Measurements from ENCODE around the gene CCNL2. TPM values are rescaled to one million over a fixed set of nuclear protein-coding genes. Genes with fewer than 3 reads are reported as not detected.

The CCNL2 gene
- total and polyA plus RNA-seq, 2 of the 13 experiments (the other 11 are each of a cell fraction or from before 2014, with no cell fraction given) = 105 to 340 TPM

- peak; percentile 58 for TF ChIP-seq KDM5B (CRISPR knock-in tag; IDR thresholded peaks at IDR 0.05; ENCODE audit: borderline replicate concordance)
- no peak for TF ChIP-seq MIER3 (CRISPR knock-in tag; IDR thresholded peaks at IDR 0.05; ENCODE audit: borderline replicate concordance)
- TF ChIP-seq ZNF878 (CRISPR knock-in tag; IDR thresholded peaks at IDR 0.05) = 0 out of 2 replicates have a peak, but pooled peaks have one; percentile 29
- no peak for TF ChIP-seq DDIT3 (CRISPR knock-in tag; IDR thresholded peaks at IDR 0.05)
- 0 out of 2 replicates have a peak, but pooled peaks have one; percentile 36 for TF ChIP-seq MYPOP (CRISPR knock-in tag; IDR thresholded peaks at IDR 0.05)
These were observed 51.3 kb downstream of the CCNL2 start (continued) for GRCh38 chr1:1347663-1348419.

GRCh38 chr1:1347026-1347595, 52.0 kb downstream of the CCNL2 start:
- TF ChIP-seq ASH2L (IDR thresholded peaks at IDR 0.05; ENCODE audit: insufficient read length, low read depth, low read length) = no peak
- TF ChIP-seq STAT6 (CRISPR knock-in tag; IDR thresholded peaks at IDR 0.05; ENCODE audit: borderline replicate concordance) = 0 out of 2 replicates have a peak, but pooled peaks have one; percentile 46
- TF ChIP-seq ZNF7 (CRISPR knock-in tag; IDR thresholded peaks at IDR 0.05) = no peak
- TF ChIP-seq ZBTB7A (CRISPR knock-in tag; IDR thresholded peaks at IDR 0.05) = 0 out of 2 replicates have a peak, but pooled peaks have one; percentile 13
- 0 out of 2 replicates have a peak, but pooled peaks have one; percentile 20 for TF ChIP-seq MAFG (CRISPR knock-in tag; IDR thresholded peaks at IDR 0.05)
- 0 out of 2 replicates have a peak, but pooled peaks have one; percentile 13 for TF ChIP-seq NFATC3 (CRISPR knock-in tag; IDR thresholded peaks at IDR 0.05)
- TF ChIP-seq PAX8 (CRISPR knock-in tag; IDR thresholded peaks at IDR 0.05; ENCODE audit: borderline replicate concordance) = 0 out of 2 replicates have a peak, but pooled peaks have one; percentile 5
- peak overlapping the region; percentile 79 to 89 (median 85) for H3K4me3 ChIP-seq (replicated peaks in 1 of 3; ENCODE audit: insufficient read depth in 1 of 3, low read depth in 2 of 3, low read length in 3 of 3)
- peak overlapping the region; percentile 91 for H3K4me2 ChIP-seq (ENCODE audit: low read depth, low read length)
- no peaks in the 10 kb centered on the region for H3K9me3 ChIP-seq (ENCODE audit: low read length)
- peak overlapping the region; percentile 82 for H3K27ac ChIP-seq (ENCODE audit: extremely low read length, insufficient read depth, low read length)
- FAIRE-seq (no peak), ATAC-seq (no peak; the same call in 2 of the 3 replicates), DNase-seq (ENCODE audit: low spot score) (no peak)
- in situ Hi-C loops (cut with HindIII; ENCODE audit: extremely low pct_ligation_motif_present, low pct_unique_long_range_greater_than_20kb) (no loop called here), intact Hi-C loops (cut with micrococcal nuclease; ENCODE audit: unreplicated experiment) (loop anchor here (1.0 kb wide), 1 partner anchor 25 kb away; no protein-coding TSS in a partner anchor)
- H3K36me3 ChIP-seq (replicated peaks in 1 of 2; ENCODE audit: control insufficient read depth in 1 of 2, insufficient read depth in 2 of 2, low read length in 2 of 2) = no peaks in the 10 kb centered on the region
- peaks cover 48% of the 10 kb centered on the region for H3K79me2 ChIP-seq (ENCODE audit: insufficient read depth, low read length)
- no TSS peak for BruUV-seq (replicated peaks)
- CTCF ChIA-PET (ENCODE audit: low intra/inter-chr PET ratio, low total read pairs) = no interaction called here
- peaks cover 51% of the 10 kb centered on the region for H3K4me1 ChIP-seq (ENCODE audit: insufficient read depth, low read length)
- H3K27me3 ChIP-seq (ENCODE audit: control insufficient read depth in 1 of 2, insufficient read depth in 2 of 2, low read length in 2 of 2) = no peaks in the 10 kb centered on the region
- 69% methylated on average over 9 of the region's 10 CpGs for WGBS (ENCODE audit: low lambda C conversion rate)
- peak overlapping the region; percentile 91 for H3K9ac ChIP-seq (ENCODE audit: insufficient read depth, low read depth, low read length)
- H2AFZ ChIP-seq (ENCODE audit: low read length) = no peak overlapping the region
- POLR2A ChIA-PET = interaction anchor here (0.8 to 2.7 kb wide), 12 partner anchors 12 to 85 kb away, joined by 3 to 38 read pairs (median 6); partner anchors contain the start of genes AURKAIP1, CCNL2, MXRA8 and TAS1R3
- H4K20me1 ChIP-seq (ENCODE audit: insufficient read depth, low read length) = peaks cover 29% of the 10 kb centered on the region; the same call in 1 of the 2 replicates
